DOHH2 (cell line): ENCODE data around the gene FRY.

ENCODE experiments used
- EZH2phosphoT487 ChIP-seq: fragments of 200-600 bp; sonication (generic); IDR thresholded peaks from 2 replicates; pipeline ENCODE4 v1.6.1; 2017; ENCODE audit warnings: borderline replicate concordance, mild to moderate bottlenecking, antibody characterized with exemption, low read length, moderate library complexity, mixed read lengths
- TF ChIP-seq, protein P1 (sequence below): fragments of 200-600 bp; sonication (generic); IDR thresholded peaks from one replicate; pipeline ENCODE4 v1.5.1; 2014; ENCODE audit warnings: antibody characterized with exemption, mild to moderate bottlenecking, low read depth, low read length; ENCODE audit not compliant: poor library complexity, severe bottlenecking

DNA sequence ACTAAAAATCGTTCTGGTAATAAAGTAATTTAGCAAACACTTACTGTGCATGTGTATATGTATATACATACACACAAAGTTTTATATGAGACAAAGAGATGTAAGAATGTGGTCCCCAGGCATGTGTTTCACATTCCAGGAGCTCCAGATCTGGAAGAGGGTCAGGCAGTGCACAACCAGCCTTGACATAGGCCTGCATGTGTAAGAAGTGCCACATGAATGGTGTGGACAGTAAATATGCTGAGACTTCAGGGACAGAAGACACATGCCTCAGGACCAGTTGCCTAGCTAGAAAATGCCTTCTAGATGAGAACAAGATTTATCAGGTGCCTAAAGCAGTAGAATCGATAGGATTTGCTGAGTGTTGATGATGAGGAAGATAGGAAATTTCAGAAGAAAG, 76.4 kb downstream of the FRY start:
- TF ChIP-seq, protein P1, sequence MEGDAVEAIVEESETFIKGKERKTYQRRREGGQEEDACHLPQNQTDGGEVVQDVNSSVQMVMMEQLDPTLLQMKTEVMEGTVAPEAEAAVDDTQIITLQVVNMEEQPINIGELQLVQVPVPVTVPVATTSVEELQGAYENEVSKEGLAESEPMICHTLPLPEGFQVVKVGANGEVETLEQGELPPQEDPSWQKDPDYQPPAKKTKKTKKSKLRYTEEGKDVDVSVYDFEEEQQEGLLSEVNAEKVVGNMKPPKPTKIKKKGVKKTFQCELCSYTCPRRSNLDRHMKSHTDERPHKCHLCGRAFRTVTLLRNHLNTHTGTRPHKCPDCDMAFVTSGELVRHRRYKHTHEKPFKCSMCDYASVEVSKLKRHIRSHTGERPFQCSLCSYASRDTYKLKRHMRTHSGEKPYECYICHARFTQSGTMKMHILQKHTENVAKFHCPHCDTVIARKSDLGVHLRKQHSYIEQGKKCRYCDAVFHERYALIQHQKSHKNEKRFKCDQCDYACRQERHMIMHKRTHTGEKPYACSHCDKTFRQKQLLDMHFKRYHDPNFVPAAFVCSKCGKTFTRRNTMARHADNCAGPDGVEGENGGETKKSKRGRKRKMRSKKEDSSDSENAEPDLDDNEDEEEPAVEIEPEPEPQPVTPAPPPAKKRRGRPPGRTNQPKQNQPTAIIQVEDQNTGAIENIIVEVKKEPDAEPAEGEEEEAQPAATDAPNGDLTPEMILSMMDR: no peak
- no peak for TF ChIP-seq EZH2phosphoT487
